GM21786 (cell line): Measurements from ENCODE around the gene USP6NL.

Experiments
- ATAC-seq: cut with Tn5 transposase; IDR thresholded peaks from one replicate; pipeline ENCODE4 v1.9.1; 2021; ENCODE audit not compliant: unreplicated experiment

USP6NL gene

GRCh38 chr10:11429439-11430052 lies 181.9 kb downstream of the USP6NL start:
- no peak for ATAC-seq

DNA sequence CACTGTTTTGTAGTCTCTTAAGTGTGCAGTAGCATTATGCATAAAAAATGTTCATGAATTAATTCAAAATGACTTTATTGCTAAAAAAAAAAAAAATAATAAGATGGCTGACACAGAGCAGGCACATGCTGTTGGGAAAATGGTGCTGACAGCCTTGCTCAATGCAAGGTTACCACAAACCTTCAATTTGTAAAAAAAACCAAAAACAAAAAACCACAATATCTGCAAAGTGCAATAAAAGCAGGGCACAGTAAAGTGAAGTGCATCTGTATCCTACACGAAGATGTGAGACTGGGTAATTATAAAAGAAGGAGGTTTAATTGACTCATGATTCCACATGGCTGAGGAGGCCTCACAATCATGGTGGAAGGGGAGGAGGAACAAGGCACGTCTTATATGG lies 185.8 kb downstream of the USP6NL start:
- ATAC-seq = no peak

- no peak for ATAC-seq
Observed at GRCh38 chr10:11425296-11425610, 186.2 kb downstream of the USP6NL start.

- ATAC-seq = no peak
Observed at GRCh38 chr10:11424456-11425295, 186.8 kb downstream of the USP6NL start.

GRCh38 chr10:11416974-11417373 lies 194.5 kb downstream of the USP6NL start:
- no peak for ATAC-seq

GRCh38 chr10:11415095-11415494 lies 196.4 kb downstream of the USP6NL start:
- no peak for ATAC-seq

- ATAC-seq = no peak
Observed at GRCh38 chr10:11414314-11415038, 197.0 kb downstream of the USP6NL start.

DNA sequence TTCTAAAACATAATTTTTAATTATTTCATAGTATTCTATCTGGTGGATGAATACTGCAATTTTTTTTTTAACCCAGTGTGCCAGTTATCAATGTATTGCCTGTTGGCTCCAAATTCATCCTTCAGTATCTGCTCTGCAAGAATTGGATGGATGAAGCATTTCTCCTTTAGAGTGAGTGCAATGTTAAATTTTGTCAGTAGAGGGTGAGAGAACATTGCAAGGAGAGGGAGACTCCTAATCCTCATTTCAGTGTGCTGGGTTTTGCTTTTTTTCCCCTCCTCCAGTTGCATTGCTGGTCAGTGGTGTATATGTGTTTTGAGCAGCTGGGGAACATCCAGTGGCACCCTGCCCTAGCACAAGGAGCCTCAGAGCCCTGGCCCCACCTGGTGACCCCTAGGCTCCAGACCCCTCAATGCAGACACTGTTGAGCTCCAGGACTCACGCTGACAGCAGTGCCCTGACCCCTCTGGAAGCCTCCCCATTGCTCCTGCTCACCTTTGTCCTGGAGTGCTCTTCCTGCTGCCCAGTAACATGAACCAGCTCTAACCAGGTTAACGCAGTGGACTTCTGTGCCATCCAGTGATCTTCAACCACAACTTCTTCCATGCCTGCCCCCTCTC lies 199.4 kb downstream of the USP6NL start:
- ATAC-seq = no peak

- ATAC-seq = no peak
Observed at GRCh38 chr10:11409357-11409756, 202.1 kb downstream of the USP6NL start.

GRCh38 chr10:11407939-11408338 lies 203.5 kb downstream of the USP6NL start:
- ATAC-seq = no peak

DNA sequence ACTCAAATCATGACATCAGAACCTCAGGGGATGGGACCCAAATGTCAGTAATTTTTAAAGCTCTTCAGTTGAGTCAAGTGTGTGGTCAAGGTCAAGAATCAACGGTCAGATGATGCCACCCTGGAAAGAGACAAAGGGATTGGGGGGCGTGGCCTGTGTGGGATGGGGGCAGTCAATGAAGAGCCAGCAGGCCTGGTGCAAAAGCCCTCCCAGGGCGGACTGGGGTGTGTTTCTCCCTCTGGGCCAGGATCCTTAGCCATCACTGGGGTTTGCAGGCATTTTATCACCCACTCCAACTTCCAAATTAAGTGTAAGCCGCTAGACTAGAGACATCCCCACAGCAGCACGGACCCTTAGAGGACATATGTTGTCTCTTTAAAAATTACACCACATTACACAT lies 204.7 kb downstream of the USP6NL start:
- no peak for ATAC-seq

GRCh38 chr10:11404901-11405300 lies 206.5 kb downstream of the USP6NL start:
- no peak for ATAC-seq
